H1 (cell line): ENCODE data around the gene OVOL3. TPM values are rescaled to one million over a fixed set of nuclear protein-coding genes. Genes with fewer than 3 reads are reported as not detected.

Source experiments
- BCL11A ChIP-seq, 2 experiments: IDR thresholded peaks; one replicate each; pipeline ENCODE4 v1.6.1; 2011; ENCODE audit warnings: low read depth in 2 of 2, low read length in 2 of 2, mild to moderate bottlenecking in 2 of 2
- CHD2 ChIP-seq: IDR thresholded peaks from 2 replicates; pipeline ENCODE4 v1.6.1; 2012; ENCODE audit warnings: low read length, improper control_type of control experiment
- GABPA ChIP-seq: IDR thresholded peaks from 2 replicates; pipeline ENCODE4 v1.6.1; 2011; ENCODE audit warnings: mild to moderate bottlenecking, low read length, moderate library complexity, borderline replicate concordance; ENCODE audit not compliant: insufficient read depth
- HDAC2 ChIP-seq, 2 experiments: fragments of 300-600 bp in 1 of 2; sonication (generic) in 1 of 2; IDR thresholded peaks; 2 replicates each; pipeline ENCODE4 v1.6.1; 2011 to 2012; ENCODE audit warnings: low read depth in 2 of 2, low read length in 2 of 2, mild to moderate bottlenecking in 2 of 2, moderate library complexity in 2 of 2, borderline replicate concordance in 1 of 2, inconsistent platforms in 1 of 2
- KDM1A ChIP-seq: fragments of 200-600, 300-600 bp; sonication (generic); IDR thresholded peaks from 2 replicates; pipeline ENCODE4 v1.7.1; 2016; ENCODE audit warnings: mild to moderate bottlenecking, low read length, borderline replicate concordance
- KDM4A ChIP-seq: IDR thresholded peaks from one replicate; pipeline ENCODE4 v1.7.1; 2012; ENCODE audit warnings: low read depth, mild to moderate bottlenecking, moderate library complexity, low read length, inconsistent platforms; ENCODE audit not compliant: severe bottlenecking
- NANOG ChIP-seq: IDR thresholded peaks from 2 replicates; pipeline ENCODE4 v1.6.1; 2011; ENCODE audit warnings: low read length, low read depth, mild to moderate bottlenecking, inconsistent platforms; ENCODE audit not compliant: insufficient read depth, poor library complexity, severe bottlenecking
- RBBP5 ChIP-seq: IDR thresholded peaks from 2 replicates; pipeline ENCODE4 v1.7.1; 2012; ENCODE audit warnings: low read depth, mild to moderate bottlenecking, inconsistent platforms, low read length, moderate library complexity, borderline replicate concordance
- SRF ChIP-seq: IDR thresholded peaks from 2 replicates; pipeline ENCODE4 v1.6.1; 2011; ENCODE audit warnings: mild to moderate bottlenecking, low read depth, low read length, moderate library complexity
- YY1 ChIP-seq: IDR thresholded peaks from 2 replicates; pipeline ENCODE4 v1.6.1; 2011; ENCODE audit warnings: low read depth, mild to moderate bottlenecking, low read length
- polyA plus RNA-seq, 7 experiments: library from polyadenylated mRNA; depleted of rRNA in 3 of 7; stranded (reverse) in 5 of 7; unstranded in 2 of 7; fragments of >200 nt in 5 of 7; fragments of 200-250 nt in 2 of 7; gene quantifications; 1 replicate in 5 of 7; 2 replicates in 1 of 7; 4 replicates in 1 of 7; pipeline versions ENCODE4 v1.2.1 to v1.2.3, GENCODE V29; 2011 to 2013; ENCODE audit warnings: missing spikeins in 2 of 7, mixed read lengths in 2 of 7
- total RNA-seq: library from RNA; stranded (reverse); fragmentation: NEBNext Ultra II Directional; extraction: Animal tissue kit (Norgen Biotek cat#: 25700); gene quantifications from 2 replicates; pipeline ENCODE4 v1.2.1, GENCODE V29; 2021

Gene OVOL3
- total and polyA plus RNA-seq, 2 of the 8 experiments (the other 6 are each of a cell fraction or from before 2014, with no cell fraction given) = 0.45 TPM; not detected in 1

GRCh38 chr19:36110487-36111199 is at the start of gene OVOL3 (continued):
- TF ChIP-seq SRF (no peak), KDM1A (peak; percentile 69; the same call in 1 of the 2 replicates), RBBP5 (no peak), HDAC2 (IDR thresholded peaks at IDR 0.05; ENCODE audit: borderline replicate concordance in 1 of 2, low read depth in 2 of 2, low read length in 2 of 2) (no peak), GABPA (no peak), BCL11A (IDR thresholded peaks at IDR 0.05; ENCODE audit: low read depth in 2 of 2, low read length in 2 of 2) (no peak), NANOG (no peak), YY1 (no peak), CHD2 (no peak), KDM4A (peak; percentile 7)
